ENCODE data around the gene PCNX1. TPM values are rescaled to one million over a fixed set of nuclear protein-coding genes. Genes with fewer than 3 reads are reported as not detected.
A peak's percentile ranks its signal among the peaks of the same experiment; 100 is the strongest.
"Not testable (repeated sequence)": the region's sequence is repeated elsewhere in the genome, so short reads cannot be mapped to it uniquely, and the experiment has no call there.

The PCNX1 gene
- polyA plus RNA-seq, 10 donors: 19.7 to 32.1 (median 23.7) TPM

DNA sequence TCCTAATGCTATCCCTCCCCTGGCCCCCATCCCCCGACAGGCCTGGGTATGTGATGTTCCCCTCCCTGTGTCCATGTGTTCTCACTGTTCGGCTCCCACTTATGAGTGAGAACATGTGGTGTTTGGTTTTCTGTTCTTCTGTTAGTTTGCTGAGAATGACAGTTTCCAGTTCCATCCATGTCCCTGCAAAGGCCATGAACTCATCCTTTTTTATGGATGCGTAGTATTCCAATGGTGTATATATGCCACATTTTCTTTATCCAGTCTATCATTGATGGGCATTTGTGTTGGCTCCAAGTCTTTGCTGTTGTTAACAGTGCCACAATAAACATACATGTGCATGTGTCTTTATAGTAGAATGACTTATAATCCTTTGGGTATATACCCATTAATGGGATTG, 157.5 kb downstream of the PCNX1 start:
- DNase-seq: not testable (repeated sequence)

DNA sequence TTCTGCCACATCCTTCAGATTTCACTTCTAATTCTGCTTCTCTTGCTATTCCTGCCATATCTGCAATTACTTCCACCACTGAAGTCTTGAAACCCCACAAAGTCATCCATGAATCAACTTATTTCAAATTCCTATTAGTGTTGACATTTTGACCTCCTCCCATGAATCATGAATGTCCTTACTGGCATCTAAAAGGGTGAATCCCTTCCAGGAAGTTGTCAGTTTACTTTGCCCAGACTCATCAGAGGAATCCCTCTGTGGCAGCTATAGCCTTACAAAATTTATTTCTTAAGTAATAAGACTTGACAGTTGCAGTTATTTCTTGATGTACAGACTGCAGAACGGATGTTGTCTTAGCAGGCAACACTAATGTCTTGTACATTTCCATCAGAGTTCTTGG, 162.9 kb downstream of the PCNX1 start:
- no peak for DNase-seq

DNA sequence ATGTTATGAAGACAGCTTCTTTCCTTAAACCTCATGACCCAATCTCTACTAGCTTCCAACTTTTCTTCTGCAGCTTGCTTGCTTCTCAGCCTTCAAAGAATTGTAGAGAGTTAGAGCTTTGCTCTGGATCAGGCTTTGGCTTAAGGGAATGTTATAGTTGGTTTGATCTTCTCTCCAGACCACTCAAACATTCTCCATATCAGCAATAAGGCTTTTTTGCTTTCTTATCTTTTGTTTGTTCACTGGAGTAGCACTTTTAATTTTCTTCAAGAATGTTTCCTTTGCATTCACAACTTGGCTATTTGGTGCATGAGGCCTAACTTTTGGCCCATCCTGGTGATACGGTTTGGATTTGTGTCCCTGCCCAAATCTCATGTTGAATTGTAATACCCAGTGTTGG, 163.8 kb downstream of the PCNX1 start:
- DNase-seq: no peak

- DNase-seq: no peak
Observed at GRCh38 chr14:71076462-71077092, 169.3 kb downstream of the PCNX1 start.

- no peak for DNase-seq
Observed at GRCh38 chr14:71078500-71078899, 171.2 kb downstream of the PCNX1 start.

DNA sequence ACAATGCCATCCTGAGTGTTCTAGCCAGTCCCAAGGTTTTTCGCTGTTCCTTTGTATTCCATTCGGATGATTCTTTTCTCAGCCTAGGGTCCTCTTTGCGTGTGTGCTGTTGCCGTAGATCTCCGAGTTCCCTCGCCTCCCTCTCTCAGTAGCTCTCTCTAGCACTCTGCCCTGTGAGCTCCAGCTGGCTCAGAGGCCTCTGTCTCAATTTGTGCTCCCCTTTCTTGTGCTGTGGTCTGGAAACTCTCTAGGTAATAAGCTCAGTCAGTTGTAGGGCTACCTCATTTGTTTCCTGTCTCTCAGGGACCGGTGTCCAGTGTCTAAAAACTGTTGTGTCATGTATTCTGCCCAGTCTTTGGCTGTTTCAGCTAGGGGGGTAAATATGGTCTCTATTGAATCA, 179.3 kb downstream of the PCNX1 start:
- no peak for DNase-seq

DNA sequence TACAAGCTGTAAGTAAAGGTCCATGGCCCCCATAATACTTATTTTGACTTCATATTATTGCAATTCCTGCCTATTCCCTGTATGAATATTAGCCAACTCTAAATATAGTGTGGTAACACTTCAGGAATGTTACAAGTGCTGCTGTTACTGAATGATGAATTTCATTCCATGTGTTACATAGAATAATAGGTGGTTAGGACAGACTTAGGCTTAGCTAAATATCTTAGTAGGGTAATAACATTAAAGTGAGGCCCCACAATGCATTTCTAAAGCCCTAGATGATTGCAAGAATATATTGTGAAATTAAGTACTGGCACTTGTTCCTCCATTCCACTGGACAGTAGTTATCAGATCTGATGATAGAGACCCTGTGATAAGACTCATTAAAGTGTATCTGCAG, 182.7 kb downstream of the PCNX1 start:
- peak in 1 of 3 donors; percentile 16 for DNase-seq

- no peak for DNase-seq
Observed at GRCh38 chr14:71094722-71095121, 187.5 kb downstream of the PCNX1 start.

DNA sequence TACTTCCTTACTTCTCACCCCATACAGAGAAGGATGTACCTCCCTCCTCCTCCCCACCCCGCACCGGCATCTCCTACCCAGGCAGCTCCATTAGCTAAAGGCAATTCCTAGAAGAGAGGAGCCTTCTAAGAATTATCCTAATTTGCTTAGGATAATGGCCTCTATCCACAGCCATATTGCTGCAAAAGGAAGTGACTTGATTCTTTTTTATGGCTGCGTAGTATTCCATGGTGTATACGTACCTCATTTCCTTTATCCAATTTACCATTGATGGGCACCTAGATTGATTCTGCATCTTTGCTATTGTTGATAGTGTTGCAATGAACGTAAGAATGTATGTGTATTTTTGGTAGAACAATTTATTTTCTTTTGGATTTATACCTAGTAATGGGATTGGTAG, 189.7 kb downstream of the PCNX1 start:
- no peak for DNase-seq

- peak; percentile 33 to 62 (median 48) for DNase-seq
Observed at GRCh38 chr14:71103662-71104484, 196.6 kb downstream of the PCNX1 start.

DNA sequence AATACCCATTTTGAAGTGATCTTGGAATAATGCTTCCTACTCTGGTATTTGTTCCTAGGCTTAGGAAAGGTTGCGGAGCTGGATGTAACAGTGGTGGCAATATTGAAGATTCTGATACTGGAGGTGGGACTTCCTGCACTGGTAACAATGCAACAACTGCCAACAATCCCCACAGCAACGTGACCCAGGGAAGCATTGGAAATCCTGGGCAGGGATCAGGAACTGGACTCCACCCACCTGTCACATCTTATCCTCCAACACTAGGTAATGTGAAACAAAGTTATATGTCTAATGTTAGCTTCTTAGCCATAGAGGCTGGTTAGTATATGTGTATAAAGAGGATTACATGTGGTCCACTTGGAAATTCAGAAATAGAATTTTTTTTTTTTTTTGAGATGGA, 197.9 kb downstream of the PCNX1 start:
- no peak for DNase-seq

- DNase-seq: no peak
Observed at GRCh38 chr14:71107921-71108320, 200.7 kb downstream of the PCNX1 start.

DNA sequence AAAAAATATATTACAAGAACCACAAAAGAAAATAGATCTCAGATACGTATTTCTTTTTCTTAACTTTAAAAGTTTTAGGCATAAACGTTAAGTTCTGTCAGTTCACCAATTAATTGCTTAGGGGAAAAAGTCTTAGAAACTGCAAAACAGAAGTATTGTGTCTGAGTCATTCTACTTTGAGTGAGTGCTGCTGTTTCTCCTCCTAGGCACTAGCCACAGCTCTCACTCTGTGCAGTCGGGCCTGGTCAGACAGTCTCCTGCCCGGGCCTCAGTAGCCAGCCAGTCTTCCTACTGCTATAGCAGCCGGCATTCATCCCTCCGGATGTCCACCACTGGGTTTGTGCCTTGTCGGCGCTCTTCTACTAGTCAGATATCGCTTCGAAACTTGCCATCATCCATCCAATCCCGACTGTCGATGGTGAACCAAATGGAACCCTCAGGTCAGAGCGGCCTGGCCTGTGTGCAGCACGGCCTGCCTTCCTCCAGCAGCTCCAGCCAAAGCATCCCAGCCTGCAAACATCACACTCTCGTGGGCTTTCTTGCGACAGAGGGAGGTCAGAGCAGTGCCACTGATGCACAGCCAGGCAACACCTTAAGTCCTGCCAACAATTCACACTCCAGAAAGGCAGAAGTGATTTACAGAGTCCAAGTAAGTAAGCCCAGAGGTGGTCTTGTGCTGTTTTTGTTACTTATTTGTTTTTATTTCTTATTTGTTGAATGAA, 201.3 kb downstream of the PCNX1 start:
- DNase-seq: no peak

- DNase-seq: peak in 1 of 3 donors; percentile 28
Observed at GRCh38 chr14:71113376-71113775, 206.1 kb downstream of the PCNX1 start.

DNA sequence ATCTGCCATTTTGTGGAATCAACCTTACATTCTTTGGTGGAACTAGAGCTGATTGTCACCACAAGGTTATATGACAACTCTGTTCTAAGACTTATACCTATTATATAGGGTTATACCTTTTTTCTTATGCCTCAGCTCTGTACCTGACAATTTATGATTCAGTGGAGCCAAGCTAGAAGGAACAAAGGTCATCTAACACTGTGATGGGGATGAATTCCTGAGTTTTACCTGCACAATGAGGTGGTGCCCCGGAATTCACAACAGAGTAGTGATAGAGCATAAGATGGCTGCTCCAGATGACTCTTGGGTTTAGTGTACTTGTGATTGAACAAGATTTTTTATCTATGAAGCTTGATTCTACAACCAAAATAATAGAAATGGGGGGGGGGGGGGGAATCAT, 207.3 kb downstream of the PCNX1 start:
- no peak for DNase-seq

DNA sequence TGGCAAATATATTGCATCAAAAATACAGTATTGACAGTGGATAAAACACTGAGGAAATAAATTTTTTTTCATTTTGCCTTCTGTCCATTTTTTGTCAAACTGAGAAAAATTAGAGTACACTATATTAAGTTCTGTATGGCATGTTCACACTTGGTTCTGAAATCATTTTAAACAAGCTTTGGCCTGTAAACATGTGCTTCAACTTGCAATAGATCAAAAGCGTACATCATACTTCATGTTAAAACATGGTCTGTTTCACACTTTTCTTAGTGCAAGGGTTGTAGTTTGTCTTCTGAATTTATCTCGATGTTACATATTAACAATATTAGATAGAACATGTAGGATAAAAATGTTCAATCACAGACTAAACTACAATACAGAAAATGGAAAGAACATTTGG, 208.0 kb downstream of the PCNX1 start:
- no peak for DNase-seq

- DNase-seq: no peak
Observed at GRCh38 chr14:71115821-71116567, 208.7 kb downstream of the PCNX1 start.

- no peak for DNase-seq
Observed at GRCh38 chr14:71116568-71117122, 209.4 kb downstream of the PCNX1 start.

DNA sequence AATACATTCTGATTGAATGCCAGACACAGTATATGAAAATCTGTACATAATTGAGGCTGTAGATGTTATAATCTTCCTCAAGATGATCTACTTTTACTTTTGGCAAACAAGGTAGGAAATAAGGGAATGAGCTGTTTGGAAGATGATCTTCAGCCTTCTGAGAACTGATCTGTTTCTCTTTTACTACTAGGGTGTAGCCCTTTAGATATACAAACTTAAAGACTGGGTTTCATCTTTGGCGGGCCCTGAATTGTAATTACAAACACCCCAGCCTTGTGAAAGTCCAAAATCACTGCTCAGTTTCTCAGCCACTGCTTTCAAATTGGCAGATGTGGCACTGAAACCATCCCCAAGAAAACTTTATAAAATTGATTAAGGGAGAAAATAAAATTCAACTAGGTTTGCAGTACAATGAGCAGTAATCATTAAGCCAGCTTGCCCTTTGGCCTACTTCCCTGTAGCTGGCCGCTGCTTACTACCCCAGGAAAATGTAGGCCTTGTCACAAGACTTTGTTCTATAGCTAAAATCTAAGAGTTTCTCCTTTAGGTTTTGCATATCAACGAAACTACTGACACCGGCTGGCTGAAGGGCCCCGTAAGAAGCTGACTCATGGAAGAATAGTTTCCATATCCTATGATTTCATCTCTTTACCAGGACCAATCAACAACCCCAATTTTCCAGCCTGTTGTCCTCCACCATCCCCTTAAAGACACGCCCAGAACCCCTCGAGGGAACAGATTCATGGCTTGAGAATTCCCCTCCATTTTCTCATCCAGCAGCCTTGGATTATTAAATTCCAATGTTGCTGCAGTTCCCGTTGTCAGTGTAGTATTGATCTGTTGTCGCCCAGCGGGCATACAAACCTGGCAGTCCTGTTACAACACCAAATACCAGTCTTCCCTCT, 210.8 kb downstream of the PCNX1 start:
- peak in 2 of 3 donors; percentile 26 to 83 for DNase-seq

- no peak for DNase-seq
Observed at GRCh38 chr14:71119075-71119474, 211.8 kb downstream of the PCNX1 start.

- no peak for DNase-seq
Observed at GRCh38 chr14:71119832-71120231, 212.6 kb downstream of the PCNX1 start.
